H4 (cell line): Measurements from ENCODE around the gene NTSR1. TPM values are rescaled to one million over a fixed set of nuclear protein-coding genes. Genes with fewer than 3 reads are reported as not detected.

Experiments used
- DNase-seq: peaks from one replicate; pipeline ENCODE4 v3.0.0-alpha.2; 2015; ENCODE audit warnings: low spot score
- total RNA-seq: library from RNA; depleted of rRNA; stranded (reverse); fragments of >200 nt; shearing (Covaris generic); gene quantifications from 2 replicates; pipeline ENCODE4 v1.2.3, GENCODE V29; 2014

The NTSR1 gene
- total RNA-seq, 1 experiment from 2014 or later = not detected

DNA sequence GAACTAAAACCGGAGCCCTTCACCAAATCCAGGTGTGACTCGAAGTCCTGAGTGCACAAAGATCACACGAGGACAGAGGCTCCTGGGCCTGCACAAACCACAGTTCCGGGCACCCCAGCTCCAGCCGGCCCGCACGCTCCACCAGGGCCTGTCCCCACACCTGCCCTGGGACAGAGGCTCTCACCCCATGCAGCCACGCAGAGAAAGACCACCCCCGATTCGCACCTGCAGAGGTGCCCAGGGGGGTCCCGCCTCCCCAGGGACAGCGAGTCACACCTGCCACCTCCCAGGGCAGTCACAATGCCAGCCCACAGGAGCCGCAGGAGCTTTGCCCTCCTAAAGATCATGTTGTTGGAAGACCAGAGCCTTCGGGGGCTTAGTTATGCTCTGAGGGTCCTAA is 62.3 kb downstream of the NTSR1 start:
- DNase-seq = no peak

DNA sequence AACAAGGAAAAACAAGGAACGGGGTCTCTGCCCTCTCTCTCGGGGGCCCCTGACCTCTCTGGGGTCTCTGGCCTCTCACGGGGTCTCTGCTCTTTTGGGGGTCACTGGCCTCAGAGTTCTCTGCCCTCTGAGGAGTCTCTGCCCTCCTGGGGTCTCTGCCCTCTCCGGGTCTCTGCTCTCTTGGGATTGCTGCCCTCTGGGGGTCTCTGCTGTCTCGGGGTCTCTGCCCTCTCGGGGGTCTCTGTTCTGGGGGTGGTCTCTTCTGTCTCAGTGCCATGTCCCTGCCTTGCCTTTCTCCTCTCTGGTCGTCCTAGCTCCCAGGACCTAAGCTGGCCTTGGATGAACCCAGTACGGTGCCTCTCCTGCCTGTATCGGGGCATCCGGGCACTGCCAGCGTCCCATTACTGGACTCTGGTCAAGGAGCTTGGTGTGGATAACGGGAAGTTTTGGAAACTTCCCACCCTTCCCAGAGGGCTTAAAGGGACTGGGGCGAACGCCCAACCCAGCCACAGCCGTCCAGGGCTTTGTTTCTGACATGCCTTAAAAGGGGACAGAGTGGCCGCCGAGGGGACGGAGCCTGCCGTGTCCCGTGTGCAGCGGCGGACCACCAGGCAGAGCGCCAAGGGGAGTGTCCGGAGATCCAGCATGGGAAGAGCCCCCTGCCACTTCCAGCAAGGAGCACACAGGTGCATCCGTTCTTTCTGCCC is 62.9 kb downstream of the NTSR1 start:
- no peak for DNase-seq

DNA sequence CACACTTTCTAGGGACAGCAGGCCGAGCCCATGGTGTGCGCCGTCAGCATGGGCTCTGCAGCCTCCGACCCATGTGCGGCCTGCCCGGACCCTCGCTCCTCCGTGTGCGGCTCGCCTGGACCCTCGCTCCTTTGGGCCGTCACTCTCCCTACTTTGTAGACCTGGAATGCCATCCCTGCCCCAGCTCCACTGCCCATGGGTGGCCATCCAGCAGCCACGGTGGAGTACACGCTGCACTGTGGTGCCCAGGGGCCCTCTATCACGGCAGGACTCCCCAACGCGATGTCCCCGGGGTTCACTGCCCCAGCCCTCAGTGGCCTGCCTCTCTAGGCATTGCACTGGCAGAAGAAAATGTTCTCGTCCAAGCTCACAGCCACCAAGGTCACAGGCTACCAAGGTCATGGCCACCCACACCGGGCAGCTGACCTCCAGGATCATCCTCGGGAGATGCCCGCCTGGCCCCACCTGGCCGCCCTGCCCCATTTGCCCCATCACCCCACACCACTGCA is 63.5 kb downstream of the NTSR1 start:
- DNase-seq = no peak

DNA sequence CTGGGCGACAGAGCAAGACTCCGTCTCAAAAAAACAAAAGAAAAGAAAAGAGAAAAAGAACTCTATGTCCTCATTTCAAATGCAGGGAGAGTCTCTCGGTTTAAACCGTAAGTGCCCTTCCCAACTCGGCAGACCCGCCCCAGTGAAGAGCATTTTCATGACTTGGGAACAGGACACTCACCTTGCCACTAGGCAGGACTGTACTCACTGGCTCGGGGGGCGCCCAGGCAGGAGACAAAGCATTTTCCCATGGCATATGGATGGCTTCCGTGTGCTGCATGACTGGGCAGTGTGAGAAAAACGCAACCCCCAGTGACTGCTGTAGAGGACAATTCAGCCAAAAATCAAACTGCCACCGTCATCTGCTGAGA is 64.0 kb downstream of the NTSR1 start:
- no peak for DNase-seq

DNA sequence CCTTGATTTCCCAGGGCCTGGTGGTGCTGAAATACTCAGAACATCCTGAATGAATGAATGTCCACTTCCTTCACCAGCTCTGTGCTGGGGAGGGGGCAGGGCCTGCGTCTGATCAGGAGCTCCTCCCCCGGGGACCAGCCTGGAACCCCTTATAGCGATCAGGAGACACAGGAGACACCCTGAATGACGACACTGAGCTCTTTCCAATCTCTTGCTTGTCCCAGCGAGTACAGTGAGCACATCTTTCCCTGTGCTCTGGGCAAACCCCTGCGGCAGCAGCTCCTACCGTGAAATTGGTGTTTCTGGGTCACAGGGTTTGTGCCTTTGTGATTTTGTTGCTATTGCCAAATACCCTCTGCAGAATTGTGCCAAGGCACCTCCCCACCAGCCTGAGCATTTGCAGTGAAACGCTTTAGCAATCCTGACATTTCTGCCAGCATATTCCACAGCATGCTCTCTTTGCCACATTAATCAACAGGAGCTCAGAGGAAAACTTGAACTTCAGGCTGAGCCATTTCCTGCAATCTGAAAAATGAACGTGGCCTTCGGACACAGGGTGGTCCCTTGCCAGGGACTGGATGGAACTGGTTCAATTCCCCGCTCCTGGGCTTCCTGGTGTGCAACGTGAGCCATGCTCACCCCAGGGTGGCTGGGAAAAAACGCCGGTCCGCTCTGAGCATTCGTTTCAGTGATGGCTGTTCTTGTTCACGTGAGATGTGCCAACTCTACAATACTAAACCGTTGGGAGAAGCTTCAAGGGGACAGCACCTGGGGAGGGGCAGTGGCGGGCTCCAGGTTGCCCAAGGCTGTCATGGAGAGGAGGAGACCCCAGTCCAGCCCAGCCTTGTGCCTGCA is 64.6 kb downstream of the NTSR1 start:
- DNase-seq = no peak

DNA sequence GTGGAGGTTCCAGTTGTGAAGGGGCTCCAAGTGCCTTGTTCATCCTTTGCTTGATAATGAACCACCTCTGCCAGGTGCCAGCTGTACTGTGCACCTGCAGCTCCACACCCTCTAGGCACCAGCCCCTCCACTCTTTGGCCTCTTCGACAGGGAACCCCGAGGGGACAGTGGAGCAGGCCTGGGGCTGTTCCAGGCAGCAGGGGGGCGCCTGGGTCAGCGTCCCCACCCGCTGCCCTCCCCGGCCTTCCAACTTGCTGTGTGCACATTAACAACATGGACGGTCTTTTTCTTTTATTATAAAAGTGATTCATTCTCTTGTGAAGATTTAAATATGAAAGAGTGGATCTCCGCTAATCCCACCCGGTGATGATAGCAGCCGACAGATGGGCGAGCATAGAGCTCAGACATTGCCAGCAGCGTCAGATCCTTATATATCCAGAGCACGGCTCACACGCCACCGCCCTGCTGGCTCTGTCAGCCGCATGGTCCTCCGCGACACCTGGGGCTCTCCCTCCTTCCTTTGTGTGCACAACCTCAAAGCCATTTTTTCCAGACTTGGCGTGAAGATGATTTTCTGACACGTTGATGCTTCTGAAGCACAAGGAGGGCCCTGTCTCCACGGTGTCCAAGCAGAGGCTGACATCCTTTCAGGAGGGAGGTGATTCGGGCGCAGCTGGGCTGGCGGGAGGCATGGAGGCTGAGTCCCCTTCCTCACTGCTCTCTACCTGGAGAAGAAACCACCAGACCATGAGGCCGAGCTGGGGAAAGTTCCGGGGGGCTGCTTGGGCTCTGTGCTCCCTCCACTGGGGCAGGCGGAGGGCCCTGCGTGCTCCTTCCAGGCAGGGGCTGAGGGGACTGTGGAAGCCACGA is 65.4 kb downstream of the NTSR1 start:
- DNase-seq = no peak

DNA sequence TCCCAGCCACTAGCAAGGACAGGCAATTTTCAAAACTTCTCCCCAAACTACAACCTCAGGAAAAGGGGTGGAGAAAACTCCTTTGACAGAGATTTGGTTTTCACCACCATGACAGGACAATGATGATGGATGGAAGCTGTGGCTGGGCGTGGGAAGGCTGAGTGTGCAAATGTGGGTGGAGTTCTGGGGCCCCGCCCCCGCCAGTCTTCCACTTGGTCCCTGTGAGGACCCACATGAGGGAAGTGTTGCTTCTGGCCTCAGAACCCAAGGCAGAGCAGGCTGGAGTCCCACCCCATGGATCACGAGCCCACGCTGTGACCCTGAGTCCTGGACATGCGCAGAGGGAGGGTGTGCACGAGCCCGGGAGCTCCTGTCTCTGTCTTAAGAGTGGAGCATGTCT is 66.1 kb downstream of the NTSR1 start:
- no peak for DNase-seq

DNA sequence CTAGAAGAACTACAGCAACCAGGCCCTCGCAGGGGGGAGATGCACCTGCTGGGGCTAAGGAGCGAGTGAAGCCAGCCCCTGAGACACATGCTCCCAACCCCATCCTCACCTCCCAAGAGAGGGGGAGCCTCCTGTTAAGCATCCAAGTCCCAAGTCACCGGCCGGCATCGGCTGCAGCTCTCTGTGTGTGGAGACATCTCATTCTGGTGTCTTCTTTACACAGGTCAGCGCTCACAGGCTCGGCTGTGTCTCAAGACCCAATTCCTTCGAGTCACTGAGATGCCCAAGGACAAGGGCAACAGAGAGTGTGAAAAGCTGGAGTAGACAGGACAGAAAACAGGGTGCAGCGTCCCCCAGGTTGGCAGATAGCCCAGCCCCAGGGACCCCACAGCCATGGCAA is 66.6 kb downstream of the NTSR1 start:
- DNase-seq = no peak

DNA sequence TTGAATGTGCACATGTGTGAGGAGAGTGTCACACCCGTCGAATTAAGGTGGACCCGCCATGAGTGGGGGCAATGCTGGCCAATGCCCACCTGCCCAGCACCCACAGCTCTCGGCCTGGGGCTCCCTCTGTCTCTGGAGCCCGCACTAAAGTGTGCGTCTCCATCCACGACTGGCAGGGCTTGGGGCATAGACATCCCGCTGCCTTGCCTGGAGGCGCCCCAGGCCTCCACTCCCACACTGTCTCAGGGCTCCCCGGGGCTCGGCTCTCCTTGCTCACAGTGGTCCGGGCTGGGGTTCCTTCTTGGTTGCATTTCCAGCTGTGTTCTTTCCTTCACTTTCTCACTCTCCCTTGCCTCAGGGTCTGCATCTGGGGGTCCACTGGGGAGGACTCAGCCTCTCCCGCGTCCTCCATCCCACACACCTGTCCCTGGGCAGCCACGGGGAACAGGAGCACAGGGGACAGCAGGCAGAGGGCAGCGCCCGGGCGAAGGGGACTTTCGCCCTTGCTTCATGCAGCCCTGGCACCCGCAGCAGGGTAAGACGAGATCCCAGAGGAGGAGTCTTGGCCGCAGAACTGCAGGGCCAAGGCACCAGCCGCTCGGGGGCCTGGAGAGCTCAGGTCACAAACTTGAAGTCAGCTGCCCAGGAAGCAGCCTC is 67.5 kb downstream of the NTSR1 start:
- DNase-seq = no peak

DNA sequence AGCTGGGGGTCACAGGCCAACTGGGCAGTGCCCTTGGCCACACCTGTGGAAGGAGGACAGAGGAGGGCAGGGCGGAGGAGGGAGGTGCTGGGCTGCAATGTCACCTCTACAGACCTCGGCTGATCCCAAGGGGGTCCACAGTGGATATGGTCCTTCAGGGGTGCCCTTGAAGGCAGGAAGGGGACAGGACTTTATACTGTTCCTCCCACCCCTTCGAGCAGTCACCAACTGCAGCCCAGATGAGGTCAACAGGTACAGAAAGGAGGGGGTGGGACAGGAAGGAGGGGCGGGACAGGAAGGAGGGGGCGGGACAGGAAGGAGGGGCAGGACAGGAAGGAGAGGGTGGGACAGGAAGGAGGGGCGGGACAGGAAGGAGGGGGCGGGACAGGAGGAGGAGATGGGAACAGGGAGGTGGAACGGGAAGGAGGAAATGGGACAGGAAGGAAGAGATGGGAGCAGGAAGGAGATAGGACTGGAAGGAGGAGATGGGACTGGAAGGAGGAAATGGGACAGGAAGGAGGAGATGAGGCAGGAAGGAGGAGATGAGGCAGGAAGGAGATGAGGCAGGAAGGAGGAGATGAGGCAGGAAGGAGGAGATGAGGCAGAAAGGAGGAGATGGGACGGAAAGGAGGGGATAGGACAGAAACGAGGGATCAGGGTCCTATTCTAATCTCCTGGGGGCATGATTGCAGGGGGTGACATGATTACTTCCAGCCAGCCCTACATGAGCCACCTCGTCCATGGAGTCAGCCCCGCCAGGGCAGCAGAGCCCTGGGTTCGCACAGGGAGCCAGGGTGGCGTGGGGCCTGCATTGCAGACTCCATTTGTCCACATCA is 68.3 kb downstream of the NTSR1 start:
- DNase-seq = peak; percentile 56

DNA sequence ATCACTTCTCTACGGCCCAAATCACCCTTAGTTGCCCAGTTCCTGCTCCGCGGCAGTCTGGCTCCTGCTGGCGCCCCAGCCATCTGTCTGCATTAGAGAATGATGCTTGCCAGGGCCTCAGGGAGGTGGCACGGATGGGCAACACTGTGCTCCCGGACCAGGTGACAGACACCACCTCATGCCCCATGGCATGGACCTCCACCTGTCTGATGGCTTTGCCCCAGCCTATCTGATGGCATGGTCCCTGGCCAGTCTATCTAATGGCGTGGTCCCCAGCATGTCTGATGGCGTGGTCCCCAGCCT is 68.8 kb downstream of the NTSR1 start:
- DNase-seq = no peak

DNA sequence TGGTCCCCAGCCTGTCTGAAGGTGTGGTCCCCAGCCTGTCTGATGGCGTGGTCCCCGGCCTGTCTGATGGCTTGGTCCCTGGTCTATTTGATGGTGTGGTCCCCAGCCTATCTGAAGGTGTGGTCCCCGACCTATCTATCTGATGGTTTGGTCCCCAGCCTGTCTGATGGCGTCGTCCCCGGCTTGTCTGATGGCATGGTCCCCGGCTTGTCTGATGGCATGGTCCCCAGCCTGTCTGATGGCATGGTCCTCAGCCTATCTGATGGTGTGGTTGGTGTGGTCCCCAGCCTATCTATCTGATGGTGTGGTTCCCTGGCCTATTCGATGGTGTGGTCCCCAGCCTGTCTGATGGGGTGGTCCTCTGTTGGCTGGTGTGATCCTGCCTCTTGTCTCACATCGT is 69.4 kb downstream of the NTSR1 start:
- no peak for DNase-seq

DNA sequence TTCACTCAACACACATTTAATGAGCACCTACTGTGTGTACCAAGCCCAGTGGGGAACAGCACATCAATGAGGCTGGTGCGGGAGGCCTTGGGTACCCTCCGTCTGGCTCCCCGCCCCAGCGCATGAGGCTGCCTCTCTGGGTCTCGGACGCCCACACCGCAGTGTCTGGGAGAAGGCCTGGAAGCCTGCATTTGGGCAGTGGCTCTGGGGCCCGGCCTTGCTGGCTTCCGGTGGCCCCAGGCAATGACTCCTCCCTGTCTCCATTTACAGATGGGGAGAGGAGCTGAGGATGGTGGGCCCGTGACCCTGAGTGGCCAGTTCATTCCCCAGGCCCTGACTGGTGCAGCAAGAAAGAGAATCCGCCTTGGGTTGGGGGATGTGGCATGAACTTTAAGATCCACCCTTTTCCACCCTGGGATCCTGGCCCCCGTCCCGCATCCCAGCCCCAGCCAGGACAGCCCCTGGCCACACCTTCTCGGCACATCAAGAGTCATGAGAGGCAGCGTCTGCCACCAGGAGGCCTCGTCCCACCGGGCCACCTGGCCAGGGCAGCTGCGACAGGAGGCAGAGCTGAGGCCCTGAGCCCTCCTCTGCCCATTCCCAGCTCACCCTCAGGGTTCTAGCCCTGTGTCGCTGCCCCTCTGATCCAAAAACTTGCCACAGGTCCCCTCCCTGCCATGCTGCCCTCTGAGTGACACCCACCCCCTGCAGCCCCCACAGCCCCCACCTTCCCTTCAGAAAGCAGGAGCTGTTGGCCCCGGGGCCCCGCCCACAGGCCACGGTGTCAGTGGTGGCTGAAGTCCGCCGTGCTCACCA is 70.2 kb downstream of the NTSR1 start:
- no peak for DNase-seq

DNA sequence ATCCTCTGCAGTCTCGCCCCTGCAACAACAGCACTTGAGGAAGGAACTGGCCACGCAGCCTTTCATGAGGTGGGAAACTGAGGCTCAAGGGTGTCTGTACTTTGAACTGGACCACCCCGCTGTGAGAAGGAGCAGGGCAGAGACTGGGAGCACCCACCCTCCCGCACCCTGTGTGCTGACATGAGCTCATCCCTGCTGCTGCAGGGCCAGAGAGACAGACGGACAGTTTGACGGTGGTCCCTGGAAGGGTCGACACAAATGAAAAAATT is 70.7 kb downstream of the NTSR1 start:
- no peak for DNase-seq

DNA sequence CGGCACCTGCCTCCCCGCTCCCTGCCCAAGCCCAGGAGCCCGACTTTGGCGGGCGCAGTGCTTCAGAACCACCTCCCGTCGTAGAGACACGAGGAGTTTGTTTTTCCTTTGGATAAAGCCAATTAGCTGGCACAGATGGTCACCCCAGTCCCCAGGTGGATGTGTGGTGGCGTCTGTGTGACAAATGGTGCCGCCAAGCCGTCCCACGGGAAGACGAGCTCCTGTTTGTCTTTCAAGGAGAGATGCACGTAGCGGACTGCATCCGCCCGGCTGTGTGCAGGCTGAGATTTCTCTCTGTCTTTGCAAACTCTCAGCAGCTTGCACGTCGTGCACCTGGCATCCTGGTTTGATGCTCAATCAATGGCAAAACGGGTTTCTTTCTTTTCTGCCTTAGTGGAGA is 71.6 kb downstream of the NTSR1 start:
- no peak for DNase-seq

DNA sequence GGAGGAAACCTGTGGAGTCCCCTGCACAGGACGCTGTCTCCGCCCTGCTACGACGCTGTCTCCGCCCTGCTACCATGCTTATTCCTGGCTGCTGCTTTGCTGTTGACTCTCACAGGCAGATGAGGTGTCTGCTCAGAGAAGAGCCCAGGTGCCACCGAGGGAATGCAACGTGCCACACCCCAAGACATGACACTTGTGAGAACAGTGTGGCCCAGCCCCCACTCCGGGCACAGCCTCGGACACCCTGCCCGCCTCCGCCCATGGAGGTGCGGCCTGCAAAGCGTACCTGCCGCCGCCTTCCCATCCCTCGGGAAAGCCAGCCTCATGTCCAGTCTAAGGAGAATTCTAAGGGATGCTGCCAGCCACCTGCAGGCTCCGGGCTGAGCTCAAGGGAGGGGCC is 72.1 kb downstream of the NTSR1 start:
- no peak for DNase-seq

DNA sequence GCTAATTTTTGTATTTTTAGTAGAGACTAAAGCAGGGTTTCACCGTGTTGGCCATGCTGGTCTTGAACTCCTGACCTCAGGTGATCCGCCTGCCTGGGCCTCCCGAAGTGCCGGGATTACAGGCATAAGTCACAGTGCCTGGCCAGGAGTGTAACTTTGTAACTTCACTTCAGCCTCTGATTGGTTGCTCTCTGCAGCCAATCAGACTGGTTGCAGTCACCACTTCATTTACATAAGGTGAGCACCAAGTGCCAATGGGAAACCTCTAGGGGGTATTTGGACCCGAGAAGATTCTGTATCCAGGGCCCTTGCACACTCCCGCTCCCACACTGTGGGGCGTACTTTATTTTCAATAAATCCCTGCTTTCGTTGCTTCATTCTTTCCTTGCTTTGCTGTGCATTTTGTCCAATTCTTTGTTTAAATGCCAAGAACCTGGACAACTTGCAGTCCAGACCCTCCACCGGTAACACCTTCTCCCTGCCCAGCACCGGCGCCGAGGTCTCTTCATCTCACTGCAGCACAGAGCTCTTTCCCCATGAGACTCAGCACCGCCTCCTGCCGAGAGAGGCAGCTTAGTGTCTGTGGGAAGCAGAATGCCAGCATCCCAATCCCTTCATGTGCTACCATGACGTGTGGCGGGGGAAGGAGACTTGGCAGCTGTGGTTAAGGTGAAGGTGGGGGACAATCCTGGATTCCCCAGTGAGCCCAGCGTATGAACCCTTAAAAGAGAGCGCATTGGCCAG is 73.7 kb downstream of the NTSR1 start:
- DNase-seq = no peak

DNA sequence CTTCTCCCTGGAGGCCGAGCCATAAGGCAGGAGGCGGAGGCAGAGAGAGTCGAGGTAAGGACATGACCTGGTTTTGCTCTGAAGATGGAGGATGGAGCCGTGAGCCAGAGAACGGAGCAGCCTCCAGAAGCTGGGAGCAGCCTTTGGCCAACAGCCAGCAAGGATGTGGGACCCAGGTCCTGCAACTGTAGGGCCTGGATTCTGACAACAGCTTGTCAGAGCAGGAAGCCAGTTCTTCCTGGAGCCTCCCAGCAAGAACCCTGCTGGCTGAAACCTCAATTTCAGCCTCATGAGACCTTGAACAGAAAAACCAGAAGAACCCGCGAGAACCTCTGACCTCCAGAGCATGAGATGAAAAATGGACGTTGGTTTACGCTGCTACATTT is 74.2 kb downstream of the NTSR1 start:
- DNase-seq = no peak

DNA sequence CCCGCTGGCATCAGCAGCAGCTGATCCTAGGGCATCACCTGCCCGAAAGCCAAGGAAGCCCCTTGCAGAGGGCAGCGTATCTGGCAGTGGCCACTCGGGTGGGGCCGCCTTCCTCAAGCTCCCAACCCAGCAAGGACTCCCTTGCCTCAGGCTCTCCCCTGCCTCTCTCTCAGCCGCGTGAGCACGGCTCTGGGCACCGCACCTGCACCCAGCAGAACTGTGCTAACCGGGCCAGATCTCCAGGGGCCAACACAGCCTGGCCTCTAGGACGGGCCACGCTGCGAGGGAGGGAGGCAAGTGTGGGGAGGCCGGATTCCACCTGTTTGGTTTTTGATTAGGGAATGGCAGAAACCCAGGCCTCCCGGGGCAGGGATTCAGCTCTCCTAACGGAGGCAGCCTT is 75.9 kb downstream of the NTSR1 start:
- no peak for DNase-seq

DNA sequence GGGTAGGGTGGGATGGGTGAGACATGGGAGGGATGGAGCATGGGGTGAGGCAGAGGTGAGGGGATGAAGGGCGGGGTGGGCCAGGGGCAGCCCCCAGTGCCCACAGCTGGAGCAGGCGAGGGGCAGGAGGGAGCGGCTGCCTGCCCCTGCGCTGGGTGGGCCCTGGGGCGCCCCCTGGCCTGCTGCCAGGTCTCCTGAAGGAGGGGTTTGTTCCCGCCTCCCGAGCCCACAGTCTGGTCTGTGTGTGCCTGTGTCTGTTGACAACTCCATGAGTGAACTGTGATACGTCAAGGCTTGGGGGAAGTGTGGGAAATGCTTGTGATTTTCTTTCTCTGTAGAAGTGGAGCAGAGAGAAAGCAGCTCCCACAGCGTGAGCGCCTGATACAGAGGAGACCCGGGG is 76.8 kb downstream of the NTSR1 start:
- no peak for DNase-seq
